Measurements from ENCODE around the gene TRPM2.
A peak's percentile ranks its signal among the peaks of the same experiment; 100 is the strongest.

Gene TRPM2

GRCh38 chr21:44466351-44466954, 113.0 kb downstream of the TRPM2 start:
- no peak for DNase-seq

GRCh38 chr21:44466996-44467858, 113.8 kb downstream of the TRPM2 start:
- no peak for DNase-seq

GRCh38 chr21:44467859-44468195, 114.4 kb downstream of the TRPM2 start:
- no peak for DNase-seq

- no peak for DNase-seq
These were observed 117.9 kb downstream of the TRPM2 start for GRCh38 chr21:44471341-44471740.

- DNase-seq: no peak
These were observed 118.6 kb downstream of the TRPM2 start for GRCh38 chr21:44471996-44472395.

- DNase-seq: peak; percentile 52
These were observed 120.6 kb downstream of the TRPM2 start for GRCh38 chr21:44473915-44474555.

GRCh38 chr21:44475266-44475845, 121.9 kb downstream of the TRPM2 start:
- DNase-seq: no peak

GRCh38 chr21:44477131-44477530, 123.7 kb downstream of the TRPM2 start:
- DNase-seq: peak; percentile 45

- peak; percentile 82 for DNase-seq
These were observed 124.3 kb downstream of the TRPM2 start for GRCh38 chr21:44477712-44478111.

- no peak for DNase-seq
These were observed 124.8 kb downstream of the TRPM2 start for GRCh38 chr21:44478124-44478800.

GRCh38 chr21:44478801-44479167, 125.4 kb downstream of the TRPM2 start:
- DNase-seq: no peak

GRCh38 chr21:44479556-44480199, 126.3 kb downstream of the TRPM2 start:
- DNase-seq: peak; percentile 51

- no peak for DNase-seq
These were observed 127.0 kb downstream of the TRPM2 start for GRCh38 chr21:44480200-44481053.

- no peak for DNase-seq
These were observed 129.3 kb downstream of the TRPM2 start for GRCh38 chr21:44482581-44483287.

- no peak for DNase-seq
These were observed 130.1 kb downstream of the TRPM2 start for GRCh38 chr21:44483288-44484237.

GRCh38 chr21:44484498-44485253, 131.3 kb downstream of the TRPM2 start:
- DNase-seq: no peak

GRCh38 chr21:44485254-44485793, 131.9 kb downstream of the TRPM2 start:
- peak; percentile 52 for DNase-seq

- DNase-seq: no peak
These were observed 132.4 kb downstream of the TRPM2 start for GRCh38 chr21:44485796-44486195.

- no peak for DNase-seq
These were observed 132.9 kb downstream of the TRPM2 start for GRCh38 chr21:44486302-44486701.
